CD4-positive, alpha-beta T cell (primary cell): Measurements from ENCODE around the gene REEP2. TPM values are rescaled to one million over a fixed set of nuclear protein-coding genes. Genes with fewer than 3 reads are reported as not detected.

Experiments used
- ATAC-seq: fragments of 200-7000 bp; cut with Tn5 transposase; one replicate; pipeline ENCODE4 v1.10.0; 2022; ENCODE audit warnings: mild to moderate bottlenecking; ENCODE audit not compliant: poor library complexity
- CTCF ChIA-PET: fragments of 350-600 bp; sonication (Branson Sonifier 250); formaldehyde crosslinking; loops from one replicate; lab custom pipeline; 2021; ENCODE audit warnings: antibody characterized with exemption, inconsistent platforms; lab: Charles Lee
- POLR2A ChIA-PET: fragments of 350-600 bp; sonication (Branson Sonifier 250); formaldehyde crosslinking; loops from one replicate; lab custom pipeline; 2021; ENCODE audit warnings: antibody characterized with exemption, inconsistent platforms; lab: Charles Lee
- DNase-seq, 14 experiments: peaks; one replicate each; pipeline ENCODE4 v3.0.0-alpha.2; 2013 to 2020; ENCODE audit warnings: mixed read lengths in 2 of 14
- H3K27ac ChIP-seq, 2 donors: one replicate each; pipeline versions ENCODE4 v1.5.1 to v1.7.0; 2013; ENCODE audit warnings: low read length in 2 of 2, low read depth in 1 of 2, mild to moderate bottlenecking in 1 of 2
- H3K27me3 ChIP-seq, 2 experiments: 1 replicate in 1 of 2; 2 replicates in 1 of 2; pipeline versions ENCODE4 v1.6.1 to v1.7.0; 2013; ENCODE audit warnings: low read length in 2 of 2, control low read depth in 1 of 2, mild to moderate bottlenecking in 1 of 2, moderate library complexity in 1 of 2; ENCODE audit not compliant: insufficient read depth in 2 of 2, control insufficient read depth in 1 of 2
- H3K36me3 ChIP-seq: one replicate; pipeline ENCODE4 v1.6.1; 2013; ENCODE audit warnings: low read length, control low read depth; ENCODE audit not compliant: insufficient read depth
- H3K4me1 ChIP-seq: one replicate; pipeline ENCODE4 v1.6.1; 2013; ENCODE audit warnings: low read length, control low read depth; ENCODE audit not compliant: insufficient read depth
- H3K4me3 ChIP-seq: one replicate; pipeline ENCODE4 v1.5.1; 2013; ENCODE audit warnings: mild to moderate bottlenecking, low read length, moderate library complexity
- H3K9me3 ChIP-seq, 2 experiments: 1 replicate in 1 of 2; 2 replicates in 1 of 2; pipeline versions ENCODE4 v1.6.1 to v1.7.0; 2013; ENCODE audit warnings: low read length in 2 of 2, mild to moderate bottlenecking in 2 of 2, control low read depth in 1 of 2, moderate library complexity in 1 of 2; ENCODE audit not compliant: control insufficient read depth in 1 of 2, insufficient read depth in 1 of 2
- H3K27ac Mint-ChIP-seq: one replicate; pipeline ENCODE4 v1.8.0; 2020; ENCODE audit warnings: mixed read lengths
- H3K27me3 Mint-ChIP-seq: one replicate; pipeline ENCODE4 v1.8.0; 2021; ENCODE audit warnings: mixed read lengths
- H3K36me3 Mint-ChIP-seq: one replicate; pipeline ENCODE4 v1.8.0; 2021; ENCODE audit warnings: low read depth, mixed read lengths
- H3K4me1 Mint-ChIP-seq: one replicate; pipeline ENCODE4 v1.8.0; 2021; ENCODE audit warnings: low read depth, mixed read lengths
- H3K4me3 Mint-ChIP-seq: one replicate; pipeline ENCODE4 v1.8.0; 2020; ENCODE audit warnings: mild to moderate bottlenecking, mixed read lengths
- H3K9me3 Mint-ChIP-seq: one replicate; pipeline ENCODE4 v1.8.0; 2020; ENCODE audit warnings: mixed read lengths
- CTCF ChIP-seq: fragments of 200-600 bp; IDR thresholded peaks from one replicate; pipeline ENCODE4 v1.8.0; 2022; ENCODE audit warnings: antibody characterized with exemption, mild to moderate bottlenecking
- intact Hi-C, 2 experiments: fragments of 100-400 bp; cut with DNase I in 1 of 2; cut with micrococcal nuclease in 1 of 2; formaldehyde crosslinking; loops; one replicate each; pipeline versions ENCODE4 v1.15.1 to v1.9.0; 2023 to 2025; cut with DNase I, micrococcal nuclease
- total RNA-seq, 174 experiments: library from RNA in 2 of 174; stranded (reverse) in 2 of 174; gene quantifications; one replicate each; pipeline ENCODE4 v1.2.3 and lab custom pipeline; 2021 to 2026

Gene REEP2
- total RNA-seq, 2 experiments from 2014 or later, result 0.33 to 0.34 TPM

GRCh38 chr5:138444774-138445546 is 6.1 kb downstream of the REEP2 start:
- Histone ChIP-seq H3K27me3 (no peaks in the 10 kb centered on the region), H3K4me3 (no peak overlapping the region), H3K36me3 (no peaks in the 10 kb centered on the region), H3K9me3 (no peaks in the 10 kb centered on the region), H3K4me1 (peaks cover 5% of the 10 kb centered on the region), H3K27ac (no peak overlapping the region)
- Mint-ChIP-seq H3K9me3 (no peaks in the 10 kb centered on the region), H3K36me3 (no peaks in the 10 kb centered on the region), H3K27me3 (no peaks in the 10 kb centered on the region), H3K4me1 (peaks cover 7% of the 10 kb centered on the region), H3K4me3 (no peak overlapping the region), H3K27ac (no peak overlapping the region)
- intact Hi-C loops, result no loop called here
- TF ChIP-seq CTCF, result no peak
- DNase-seq, result peak in 1 of 14 experiments; percentile 16
- ATAC-seq, result no peak
- ChIA-PET POLR2A (no interaction called here), CTCF (no interaction called here)

GRCh38 chr5:138445547-138446271 is 6.9 kb downstream of the REEP2 start:
- POLR2A ChIA-PET, result no interaction called here
- no peak overlapping the region for H3K27ac ChIP-seq
- CTCF ChIA-PET, result no interaction called here
- no peaks in the 10 kb centered on the region for H3K9me3 ChIP-seq
- intact Hi-C loops, result no loop called here
- Mint-ChIP-seq H3K4me3 (no peak overlapping the region), H3K4me1 (peaks cover 6% of the 10 kb centered on the region), H3K9me3 (no peaks in the 10 kb centered on the region), H3K27me3 (no peaks in the 10 kb centered on the region), H3K27ac (no peak overlapping the region), H3K36me3 (no peaks in the 10 kb centered on the region)
- DNase-seq (no peak), ATAC-seq (no peak)
- peaks cover 10% of the 10 kb centered on the region for H3K4me1 ChIP-seq
- no peak for TF ChIP-seq CTCF
- no peak overlapping the region for H3K4me3 ChIP-seq
- no peaks in the 10 kb centered on the region for H3K27me3 ChIP-seq
- no peaks in the 10 kb centered on the region for H3K36me3 ChIP-seq

- Mint-ChIP-seq H3K27me3 (no peaks in the 10 kb centered on the region), H3K4me1 (peaks cover 6% of the 10 kb centered on the region), H3K27ac (no peak overlapping the region), H3K4me3 (no peak overlapping the region), H3K9me3 (no peaks in the 10 kb centered on the region), H3K36me3 (no peaks in the 10 kb centered on the region)
- TF ChIP-seq CTCF, result no peak
- ChIA-PET CTCF (interaction anchor here (1.0 to 4.8 kb wide), 2 partner anchors 52 to 56 kb away, joined by 3 to 46 read pairs; no protein-coding TSS in a partner anchor), POLR2A (no interaction called here)
- Histone ChIP-seq H3K27ac (no peak overlapping the region), H3K4me1 (peaks cover 10% of the 10 kb centered on the region), H3K9me3 (no peaks in the 10 kb centered on the region), H3K27me3 (no peaks in the 10 kb centered on the region), H3K4me3 (no peak overlapping the region), H3K36me3 (no peaks in the 10 kb centered on the region)
- DNase-seq, result no peak
- intact Hi-C loops, result no loop called here
- no peak for ATAC-seq
These were observed 9.2 kb downstream of the REEP2 start for GRCh38 chr5:138448070-138448469.
